ENCODE data around the gene BRDT. TPM values are rescaled to one million over a fixed set of nuclear protein-coding genes. Genes with fewer than 3 reads are reported as not detected.

Gene BRDT
- total RNA-seq, 2 donors from 2014 or later = not detected

GRCh38 chr1:92029241-92029922, 80.2 kb downstream of the BRDT start:
- no peak for DNase-seq (ENCODE audit: low spot score)
- Histone ChIP-seq H3K27ac (no peak overlapping the region), H3K27me3 (replicated peaks; ENCODE audit: insufficient read depth) (no peaks in the 10 kb centered on the region), H3K36me3 (no peaks in the 10 kb centered on the region), H3K4me1 (ENCODE audit: control insufficient read depth in 1 of 2, low read depth in 2 of 2) (peaks cover 0 to 6% of the 10 kb centered on the region in 2 donors), H3K9me3 (no peaks in the 10 kb centered on the region), H3K4me3 (peak overlapping the region; percentile 72)
- TF ChIP-seq CTCF (IDR thresholded peaks at IDR 0.05) = no peak
- ATAC-seq (ENCODE audit: insufficient number of reproducible peaks, low FRiP score, low read depth) = no peak

GRCh38 chr1:92030656-92031107, 81.5 kb downstream of the BRDT start:
- H3K36me3 ChIP-seq = no peaks in the 10 kb centered on the region
- ATAC-seq (ENCODE audit: insufficient number of reproducible peaks, low FRiP score, low read depth) (no peak), DNase-seq (ENCODE audit: low spot score) (no peak)
- H3K9me3 ChIP-seq = no peaks in the 10 kb centered on the region
- no peak overlapping the region for H3K27ac ChIP-seq
- TF ChIP-seq CTCF (IDR thresholded peaks at IDR 0.05) = no peak
- peak overlapping the region; percentile 23 for H3K4me3 ChIP-seq
- no peaks in the 10 kb centered on the region for H3K27me3 ChIP-seq (replicated peaks; ENCODE audit: insufficient read depth)
- peaks cover 0 to 6% of the 10 kb centered on the region in 2 donors for H3K4me1 ChIP-seq (ENCODE audit: control insufficient read depth in 1 of 2, low read depth in 2 of 2)

- H3K9me3 ChIP-seq = no peaks in the 10 kb centered on the region
- no peak for TF ChIP-seq CTCF (IDR thresholded peaks at IDR 0.05)
- H3K4me1 ChIP-seq (ENCODE audit: control insufficient read depth in 1 of 2, low read depth in 2 of 2) = peaks cover 0 to 6% of the 10 kb centered on the region in 2 donors
- ATAC-seq (ENCODE audit: insufficient number of reproducible peaks, low FRiP score, low read depth) = no peak
- no peak for DNase-seq (ENCODE audit: low spot score)
- H3K27me3 ChIP-seq (replicated peaks; ENCODE audit: insufficient read depth) = no peaks in the 10 kb centered on the region
- H3K4me3 ChIP-seq = no peak overlapping the region
- H3K36me3 ChIP-seq = no peaks in the 10 kb centered on the region
- no peak overlapping the region for H3K27ac ChIP-seq
These were observed 82.3 kb downstream of the BRDT start for GRCh38 chr1:92031281-92032110.

GRCh38 chr1:92037400-92037799, 88.2 kb downstream of the BRDT start:
- Histone ChIP-seq H3K27ac (no peak overlapping the region), H3K27me3 (replicated peaks; ENCODE audit: insufficient read depth) (no peaks in the 10 kb centered on the region), H3K9me3 (no peaks in the 10 kb centered on the region), H3K4me3 (no peak overlapping the region), H3K36me3 (no peaks in the 10 kb centered on the region), H3K4me1 (ENCODE audit: control insufficient read depth in 1 of 2, low read depth in 2 of 2) (no peaks in the 10 kb centered on the region)
- no peak for TF ChIP-seq CTCF (IDR thresholded peaks at IDR 0.05)
- DNase-seq (ENCODE audit: low spot score) = no peak
- ATAC-seq (ENCODE audit: insufficient number of reproducible peaks, low FRiP score, low read depth) = no peak

- DNase-seq (ENCODE audit: low spot score) (no peak), ATAC-seq (ENCODE audit: insufficient number of reproducible peaks, low FRiP score, low read depth) (no peak)
- H3K27me3 ChIP-seq (replicated peaks; ENCODE audit: insufficient read depth) = no peaks in the 10 kb centered on the region
- H3K4me3 ChIP-seq = no peak overlapping the region
- TF ChIP-seq CTCF (IDR thresholded peaks at IDR 0.05) = no peak
- no peaks in the 10 kb centered on the region for H3K36me3 ChIP-seq
- H3K9me3 ChIP-seq = no peaks in the 10 kb centered on the region
- no peaks in the 10 kb centered on the region for H3K4me1 ChIP-seq (ENCODE audit: control insufficient read depth in 1 of 2, low read depth in 2 of 2)
- H3K27ac ChIP-seq = no peak overlapping the region
These were observed 89.6 kb downstream of the BRDT start for GRCh38 chr1:92038695-92039346.
